PC-3 (cell line): ENCODE measurements around the gene INTS1. TPM values are rescaled to one million over a fixed set of nuclear protein-coding genes. Genes with fewer than 3 reads are reported as not detected.

Experiments used
- ATAC-seq: fragments of 200-7000 bp; cut with Tn5 transposase; 2 replicates; pipeline ENCODE4 v1.9.1; 2020; ENCODE audit warnings: mild to moderate bottlenecking, moderate library complexity
- BruUV-seq: library from RNA; stranded (reverse); fragments of 400-500 nt; replicated peaks from 2 replicates; lab custom pipeline; 2021; lab: Mats Ljungman, UMichigan
- CTCF ChIA-PET: fragments of 300-600 bp; sonication (Branson Sonifier 250); formaldehyde crosslinking; loops from one replicate; lab custom pipeline; 2022; ENCODE audit warnings: antibody characterized with exemption; lab: Charles Lee
- POLR2A ChIA-PET: fragments of 300-600 bp; sonication (Branson Sonifier 250); formaldehyde crosslinking; loops from one replicate; lab custom pipeline; 2022; ENCODE audit warnings: antibody characterized with exemption; ENCODE audit not compliant: unreplicated experiment; lab: Charles Lee
- DNase-seq: peaks from one replicate; pipeline ENCODE4 v3.0.0-alpha.2; 2015
- H2AFZ ChIP-seq: fragments of 300-600 bp; sonication (generic); 2 replicates; pipeline ENCODE4 v1.6.0; 2016; ENCODE audit warnings: antibody characterized with exemption, low read length
- H3F3A ChIP-seq: fragments of 300-600 bp; sonication (generic); one replicate; pipeline ENCODE4 v1.6.0; 2017; ENCODE audit warnings: antibody characterized with exemption, low read length, control low read depth, mild to moderate bottlenecking; ENCODE audit not compliant: unreplicated experiment
- H3K27ac ChIP-seq: fragments of 300-600 bp; sonication (generic); 2 replicates; pipeline ENCODE4 v1.5.1; 2016; ENCODE audit warnings: mild to moderate bottlenecking, low read length
- H3K27me3 ChIP-seq: fragments of 300-600 bp; sonication (generic); 2 replicates; pipeline ENCODE4 v1.6.1; 2016; ENCODE audit warnings: low read length, mixed read lengths
- H3K36me3 ChIP-seq: fragments of 300-600 bp; sonication (generic); 2 replicates; pipeline ENCODE4 v1.6.1; 2016; ENCODE audit warnings: low read depth, mixed run types, low read length, mixed read lengths
- H3K4me1 ChIP-seq: fragments of 300-600 bp; sonication (generic); 2 replicates; pipeline ENCODE4 v1.5.1; 2016; ENCODE audit warnings: low read length; ENCODE audit not compliant: insufficient read depth
- H3K4me2 ChIP-seq: fragments of 300-600 bp; sonication (generic); 2 replicates; pipeline ENCODE4 v1.6.0; 2016; ENCODE audit warnings: low read length
- H3K4me3 ChIP-seq: fragments of 300-600 bp; sonication (generic); 2 replicates; pipeline ENCODE4 v1.5.1; 2016; ENCODE audit warnings: mild to moderate bottlenecking, low read length, mixed read lengths
- H3K79me2 ChIP-seq: fragments of 300-600 bp; sonication (generic); 2 replicates; pipeline ENCODE4 v1.6.1; 2017; ENCODE audit warnings: low read length, mixed read lengths
- H3K9ac ChIP-seq: fragments of 300-600 bp; sonication (generic); 2 replicates; pipeline ENCODE4 v1.6.0; 2016; ENCODE audit warnings: mild to moderate bottlenecking, low read length
- H3K9me2 ChIP-seq: fragments of 300-600 bp; sonication (generic); replicated peaks from 2 replicates; pipeline ENCODE4 v1.6.1; 2016; ENCODE audit warnings: mixed run types, low read length, mixed read lengths
- H3K9me3 ChIP-seq: fragments of 300-600 bp; sonication (generic); 2 replicates; pipeline ENCODE4 v1.6.1; 2016; ENCODE audit warnings: low read length, mixed read lengths
- H4K20me1 ChIP-seq: fragments of 300-600 bp; sonication (generic); 2 replicates; pipeline ENCODE4 v1.6.1; 2016; ENCODE audit warnings: low read length, mixed read lengths
- CTCF ChIP-seq: fragments of 300-600 bp; sonication (generic); conservative IDR thresholded peaks from 2 replicates; pipeline ENCODE4 v1.5.1; 2017; ENCODE audit warnings: antibody characterized with exemption, low read depth, mild to moderate bottlenecking, low read length
- EZH2 ChIP-seq: fragments of 300-600 bp; sonication (generic); IDR thresholded peaks from one replicate; pipeline ENCODE4 v1.6.1; 2017; ENCODE audit warnings: antibody characterized with exemption, mild to moderate bottlenecking, low read length; ENCODE audit not compliant: unreplicated experiment
- EZH2phosphoT487 ChIP-seq: fragments of 300-600 bp; sonication (generic); IDR thresholded peaks from 2 replicates; pipeline ENCODE4 v1.6.1; 2018; ENCODE audit warnings: mild to moderate bottlenecking, antibody characterized with exemption, low read length, borderline replicate concordance
- intact Hi-C: fragments of 100-400 bp; cut with micrococcal nuclease; formaldehyde crosslinking; loops from 2 replicates; pipeline ENCODE4 v1.9.0; 2023
- total RNA-seq: library from RNA; depleted of rRNA; stranded (reverse); fragments of >200 nt; gene quantifications from 2 replicates; pipeline ENCODE4 v1.2.3, GENCODE V29; 2014

INTS1 gene
- total RNA-seq, 1 experiment from 2014 or later, result 62.9 TPM

- no peaks in the 10 kb centered on the region for H3K9me3 ChIP-seq
- no peak overlapping the region for H3K4me3 ChIP-seq
- no peak for TF ChIP-seq CTCF
- no peak for TF ChIP-seq EZH2phosphoT487
- no peak for TF ChIP-seq EZH2
- DNase-seq (no peak), ATAC-seq (no peak)
- no peaks in the 10 kb centered on the region for H3K9me2 ChIP-seq
- intact Hi-C loops, result no loop called here
- H3K36me3 ChIP-seq, result peaks cover 15% of the 10 kb centered on the region
- H2AFZ ChIP-seq, result no peak overlapping the region
- ChIA-PET CTCF (no interaction called here), POLR2A (no interaction called here)
- no TSS peak for BruUV-seq
- no peak overlapping the region for H3K4me2 ChIP-seq
- no peaks in the 10 kb centered on the region for H4K20me1 ChIP-seq
- no peaks in the 10 kb centered on the region for H3K27me3 ChIP-seq
- H3K4me1 ChIP-seq, result no peaks in the 10 kb centered on the region
- H3F3A ChIP-seq, result no peaks in the 10 kb centered on the region
- H3K9ac ChIP-seq, result no peak overlapping the region
- H3K79me2 ChIP-seq, result no peaks in the 10 kb centered on the region
- H3K27ac ChIP-seq, result no peak overlapping the region
These were observed 61.6 kb downstream of the INTS1 start for GRCh38 chr7:1442355-1443124.

GRCh38 chr7:1441615-1442354, 62.4 kb downstream of the INTS1 start:
- no TSS peak for BruUV-seq
- Histone ChIP-seq H4K20me1 (no peaks in the 10 kb centered on the region), H3K4me1 (no peaks in the 10 kb centered on the region), H3K9me2 (no peaks in the 10 kb centered on the region), H3F3A (no peaks in the 10 kb centered on the region), H2AFZ (no peak overlapping the region), H3K36me3 (peaks cover 15% of the 10 kb centered on the region), H3K79me2 (no peaks in the 10 kb centered on the region), H3K4me3 (no peak overlapping the region), H3K27ac (no peak overlapping the region), H3K4me2 (no peak overlapping the region), H3K9me3 (no peaks in the 10 kb centered on the region), H3K27me3 (no peaks in the 10 kb centered on the region), H3K9ac (no peak overlapping the region)
- intact Hi-C loops, result no loop called here
- ChIA-PET POLR2A (no interaction called here), CTCF (no interaction called here)
- ATAC-seq, result no peak
- TF ChIP-seq EZH2phosphoT487 (no peak), CTCF (no peak), EZH2 (no peak)
- DNase-seq, result no peak

GRCh38 chr7:1440620-1441019, 63.6 kb downstream of the INTS1 start:
- H3K36me3 ChIP-seq, result peaks cover 15% of the 10 kb centered on the region
- intact Hi-C loops, result no loop called here

More at GRCh38 chr7:1440620-1441019, 63.6 kb downstream of the INTS1 start:
- H4K20me1 ChIP-seq, result no peaks in the 10 kb centered on the region
- H3K27me3 ChIP-seq, result no peaks in the 10 kb centered on the region
- no peak overlapping the region for H3K27ac ChIP-seq
- H3K4me2 ChIP-seq, result no peak overlapping the region
- ATAC-seq (no peak), DNase-seq (no peak)
- H3K79me2 ChIP-seq, result no peaks in the 10 kb centered on the region
- no peaks in the 10 kb centered on the region for H3K4me1 ChIP-seq
- TF ChIP-seq EZH2phosphoT487 (no peak), EZH2 (no peak), CTCF (no peak)
- H3K9me3 ChIP-seq, result no peaks in the 10 kb centered on the region
- no TSS peak for BruUV-seq
- POLR2A ChIA-PET, result no interaction called here
- CTCF ChIA-PET, result no interaction called here
- H3K9ac ChIP-seq, result no peak overlapping the region
- H3K9me2 ChIP-seq, result no peaks in the 10 kb centered on the region
- H3K4me3 ChIP-seq, result no peak overlapping the region
- H2AFZ ChIP-seq, result no peak overlapping the region
- H3F3A ChIP-seq, result no peaks in the 10 kb centered on the region
